ENCODE measurements around the gene RIMBP3C.
"Not testable (repeated sequence)": the region's sequence is repeated elsewhere in the genome, so short reads cannot be mapped to it uniquely, and the experiment has no call there.

Gene RIMBP3C

DNA sequence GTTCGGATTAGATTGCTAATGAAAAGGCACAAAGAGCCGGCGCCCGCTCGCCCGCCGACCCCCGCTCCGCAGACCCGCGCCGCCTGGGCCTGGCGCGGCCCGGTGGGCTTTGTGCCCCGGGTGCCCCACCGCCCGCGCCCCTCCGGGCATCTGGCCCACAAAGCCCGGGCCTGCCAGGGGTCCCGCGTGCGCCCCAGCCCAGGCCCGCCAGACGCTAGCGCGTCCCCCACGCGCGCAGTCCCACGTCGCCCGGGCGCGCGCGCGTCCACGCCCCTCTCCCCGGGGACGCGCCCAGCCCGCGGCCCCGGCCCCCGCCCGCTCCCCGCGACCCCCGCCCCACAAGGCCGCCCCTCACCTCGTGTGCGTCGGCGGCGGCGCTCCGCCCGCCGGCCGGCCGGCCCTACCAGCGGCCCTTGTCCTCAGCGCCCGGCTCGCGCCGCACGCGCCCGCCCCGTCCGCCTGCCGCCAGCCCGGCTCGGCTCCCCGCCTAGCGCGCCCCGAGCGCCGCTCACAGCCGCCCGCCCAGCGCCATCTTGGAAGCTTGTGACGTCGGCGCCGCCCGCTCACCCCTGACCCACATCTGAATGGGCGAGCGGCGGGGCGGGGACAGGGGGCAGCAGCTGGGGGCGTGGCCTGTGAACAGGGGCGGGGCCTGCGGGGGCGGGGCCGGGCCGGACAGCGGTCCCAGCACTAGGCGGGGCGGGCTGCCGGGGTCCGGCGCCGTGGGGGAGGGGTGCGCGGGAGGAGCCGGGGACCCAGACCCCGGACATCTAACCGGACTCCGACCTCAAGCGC is 34.1 kb downstream of the RIMBP3C start:
- DNase-seq (ENCODE audit: low read depth, low spot score); H3K36me3 ChIP-seq (ENCODE audit: control insufficient read depth, insufficient read depth, low read length); H3K9me3 ChIP-seq (ENCODE audit: control insufficient read depth, insufficient read depth, low read length); H3K27me3 ChIP-seq (ENCODE audit: control insufficient read depth, insufficient read depth, low read length); H3K27ac ChIP-seq (ENCODE audit: low read length); H3K4me1 ChIP-seq (ENCODE audit: control insufficient read depth, insufficient read depth, low read length); H3K4me3 ChIP-seq (ENCODE audit: low read length): not testable (repeated sequence)
- no CpG with 5 or more reads among the region's 115 CpGs for WGBS (ENCODE audit: insufficient coverage, insufficient read length)

DNA sequence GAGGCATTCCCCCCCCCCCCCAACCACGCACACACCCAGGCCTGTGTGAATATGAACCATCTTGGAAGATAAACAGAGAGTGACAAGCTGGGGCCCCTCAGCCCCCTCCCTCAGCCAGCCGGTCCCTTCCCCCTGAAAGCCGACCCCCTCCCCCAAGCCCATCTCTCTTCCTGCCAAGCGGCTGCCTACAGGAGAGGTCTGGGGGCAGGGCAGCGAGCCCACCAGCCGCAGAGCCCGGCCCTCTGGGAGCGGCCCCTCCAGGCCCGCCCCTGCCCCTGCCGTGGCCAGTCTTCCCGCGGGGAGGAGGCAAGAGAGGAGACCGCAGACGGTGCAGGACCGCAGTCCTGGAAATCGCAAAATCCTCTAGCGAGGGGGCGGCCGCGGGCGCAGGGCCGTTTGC is 34.7 kb downstream of the RIMBP3C start:
- no CpG with 5 or more reads among the region's 22 CpGs for WGBS (ENCODE audit: insufficient coverage, insufficient read length)
- H3K27me3 ChIP-seq (ENCODE audit: control insufficient read depth, insufficient read depth, low read length); H3K4me3 ChIP-seq (ENCODE audit: low read length); H3K4me1 ChIP-seq (ENCODE audit: control insufficient read depth, insufficient read depth, low read length); DNase-seq (ENCODE audit: low read depth, low spot score); H3K36me3 ChIP-seq (ENCODE audit: control insufficient read depth, insufficient read depth, low read length); H3K27ac ChIP-seq (ENCODE audit: low read length); H3K9me3 ChIP-seq (ENCODE audit: control insufficient read depth, insufficient read depth, low read length): not testable (repeated sequence)

DNA sequence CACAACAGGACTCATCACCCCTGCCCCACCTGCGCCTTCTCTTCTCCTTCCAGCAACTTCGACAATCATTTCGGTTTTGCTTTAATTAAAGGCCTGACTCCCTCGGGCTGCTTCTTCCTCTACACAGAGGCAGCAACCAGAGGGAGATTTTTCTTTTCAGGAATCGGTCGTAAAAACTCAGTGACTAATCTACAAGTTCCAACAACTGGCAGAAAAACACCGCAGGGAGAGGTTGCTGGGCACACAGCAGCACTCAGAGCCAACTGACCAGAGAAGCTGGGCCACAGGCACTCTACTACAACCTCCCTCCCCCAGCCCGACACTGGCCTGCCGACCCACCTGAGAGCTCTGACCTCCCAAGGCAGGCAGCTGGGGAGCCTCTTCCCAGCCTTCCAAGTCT is 36.0 kb downstream of the RIMBP3C start:
- H3K4me1 ChIP-seq (ENCODE audit: control insufficient read depth, insufficient read depth, low read length); H3K9me3 ChIP-seq (ENCODE audit: control insufficient read depth, insufficient read depth, low read length); H3K27ac ChIP-seq (ENCODE audit: low read length); H3K4me3 ChIP-seq (ENCODE audit: low read length); DNase-seq (ENCODE audit: low read depth, low spot score); H3K36me3 ChIP-seq (ENCODE audit: control insufficient read depth, insufficient read depth, low read length); H3K27me3 ChIP-seq (ENCODE audit: control insufficient read depth, insufficient read depth, low read length): not testable (repeated sequence)
- no CpG with 5 or more reads among the region's 9 CpGs for WGBS (ENCODE audit: insufficient coverage, insufficient read length)

DNA sequence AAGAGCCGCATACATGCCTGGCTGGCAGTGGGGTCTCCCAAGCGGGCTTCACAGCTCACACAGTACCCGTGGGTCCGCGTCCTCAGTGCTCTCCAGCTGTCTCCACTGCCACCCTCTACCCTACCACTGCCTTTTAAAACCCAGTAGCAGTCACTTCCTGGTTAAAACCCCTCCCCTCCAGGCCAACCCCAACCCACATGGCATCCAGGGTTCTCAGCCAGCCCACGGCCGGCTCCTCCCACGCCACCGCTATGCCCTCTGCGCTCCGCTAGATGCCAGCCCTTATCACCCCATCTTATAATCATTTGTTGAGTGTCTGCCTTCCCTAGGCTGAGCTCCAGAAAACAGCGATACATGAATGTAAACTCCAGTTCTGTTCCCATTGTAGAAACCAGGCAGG is 37.1 kb downstream of the RIMBP3C start:
- not testable (repeated sequence) for H3K4me1 ChIP-seq (ENCODE audit: control insufficient read depth, insufficient read depth, low read length); H3K4me3 ChIP-seq (ENCODE audit: low read length); H3K36me3 ChIP-seq (ENCODE audit: control insufficient read depth, insufficient read depth, low read length); H3K27me3 ChIP-seq (ENCODE audit: control insufficient read depth, insufficient read depth, low read length); H3K27ac ChIP-seq (ENCODE audit: low read length); H3K9me3 ChIP-seq (ENCODE audit: control insufficient read depth, insufficient read depth, low read length); DNase-seq (ENCODE audit: low read depth, low spot score)
- no CpG with 5 or more reads among the region's 12 CpGs for WGBS (ENCODE audit: insufficient coverage, insufficient read length)

DNA sequence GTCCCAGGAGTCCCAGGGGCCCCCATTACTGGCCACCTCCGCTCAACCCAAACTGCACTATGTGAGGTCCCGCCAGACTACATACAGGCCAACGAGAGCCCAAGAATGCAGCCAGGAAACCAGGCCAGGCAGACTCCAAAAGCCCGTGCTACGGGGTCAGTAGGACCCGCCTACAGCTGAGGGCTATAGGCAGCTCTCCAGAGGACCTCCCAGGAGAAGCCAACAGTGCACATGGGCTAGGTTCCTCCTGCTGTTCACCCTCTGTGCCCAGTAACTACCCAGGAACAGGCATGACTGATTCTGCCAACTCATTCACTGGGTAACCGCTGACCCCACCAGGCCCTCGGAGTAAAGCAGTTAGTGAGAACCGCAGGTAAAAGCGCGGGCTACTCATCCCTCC is 39.2 kb downstream of the RIMBP3C start:
- H3K9me3 ChIP-seq (ENCODE audit: control insufficient read depth, insufficient read depth, low read length): not testable (repeated sequence)

DNA sequence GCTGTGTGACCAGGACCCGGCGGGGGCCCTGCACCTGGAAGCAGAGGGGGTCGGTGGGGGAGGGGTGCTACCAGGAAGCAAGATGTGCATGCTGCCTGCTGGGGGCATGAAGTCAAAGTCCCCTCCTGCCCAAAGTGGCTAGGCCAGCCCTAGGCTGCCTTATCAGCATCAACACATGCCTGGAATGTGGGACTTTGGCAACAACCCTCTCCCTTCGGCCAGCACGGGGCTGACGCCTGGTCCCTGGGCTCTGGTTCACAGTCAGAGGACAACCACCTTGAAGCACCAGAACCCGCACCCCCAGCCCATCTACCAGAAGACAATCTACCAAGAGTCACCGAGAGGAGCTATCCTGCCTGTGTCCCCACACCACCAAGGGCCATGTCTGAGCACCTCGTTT is 40.9 kb downstream of the RIMBP3C start:
- H3K9me3 ChIP-seq (ENCODE audit: control insufficient read depth, insufficient read depth, low read length): not testable (repeated sequence)
- WGBS (ENCODE audit: insufficient coverage, insufficient read length): no CpG with 5 or more reads among the region's 9 CpGs

More for the DNA sequence above, 39.2 kb downstream of the RIMBP3C start:
- not testable (repeated sequence) for H3K4me3 ChIP-seq (ENCODE audit: low read length); H3K36me3 ChIP-seq (ENCODE audit: control insufficient read depth, insufficient read depth, low read length); H3K4me1 ChIP-seq (ENCODE audit: control insufficient read depth, insufficient read depth, low read length); DNase-seq (ENCODE audit: low read depth, low spot score); H3K27ac ChIP-seq (ENCODE audit: low read length); H3K27me3 ChIP-seq (ENCODE audit: control insufficient read depth, insufficient read depth, low read length)
- no CpG with 5 or more reads among the region's 11 CpGs for WGBS (ENCODE audit: insufficient coverage, insufficient read length)

DNA sequence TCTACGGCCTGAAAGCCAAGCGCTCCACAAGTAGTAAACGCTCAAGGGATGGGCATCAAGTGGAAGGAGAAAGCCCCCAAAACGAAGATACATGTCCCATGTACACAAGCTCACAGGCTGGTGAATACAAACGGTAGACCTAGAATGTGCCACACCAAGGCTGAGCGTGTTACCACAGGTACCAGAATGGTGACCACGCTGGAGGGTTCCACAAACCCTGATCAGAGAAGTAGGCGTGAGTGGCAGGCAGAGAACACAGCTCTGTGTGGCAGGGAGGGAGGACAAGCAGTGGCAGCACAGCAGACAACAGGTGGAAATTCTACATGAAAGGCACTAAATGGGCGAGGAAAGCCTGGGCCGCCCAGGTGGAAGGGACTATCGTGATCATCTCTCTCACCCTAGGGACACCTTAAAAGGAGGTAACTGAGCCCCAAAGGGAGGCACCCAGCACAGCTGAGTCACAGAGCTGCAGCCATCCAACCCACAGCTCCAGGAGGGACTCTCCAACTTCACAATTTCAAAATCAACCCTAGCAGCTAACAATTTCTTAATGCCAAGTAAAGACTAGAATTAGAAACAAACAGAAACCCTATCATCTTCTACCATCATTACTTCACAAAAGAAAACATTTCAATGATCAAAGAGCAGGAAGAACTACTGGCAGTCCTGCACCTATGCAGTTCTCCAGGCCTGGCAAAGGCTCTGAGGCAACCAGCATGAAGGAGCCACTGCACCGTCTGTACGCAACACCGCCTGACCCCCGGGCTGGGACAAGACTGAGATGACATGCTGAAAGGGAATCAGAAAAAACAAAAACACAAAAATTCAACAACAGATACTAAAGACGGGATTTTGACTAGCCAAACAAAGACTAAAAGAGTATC is 51.4 kb downstream of the RIMBP3C start:
- not testable (repeated sequence) for H3K36me3 ChIP-seq (ENCODE audit: control insufficient read depth, insufficient read depth, low read length); DNase-seq (ENCODE audit: low read depth, low spot score); H3K27ac ChIP-seq (ENCODE audit: low read length); H3K4me3 ChIP-seq (ENCODE audit: low read length); H3K9me3 ChIP-seq (ENCODE audit: control insufficient read depth, insufficient read depth, low read length); H3K27me3 ChIP-seq (ENCODE audit: control insufficient read depth, insufficient read depth, low read length); H3K4me1 ChIP-seq (ENCODE audit: control insufficient read depth, insufficient read depth, low read length)
- WGBS (ENCODE audit: insufficient coverage, insufficient read length): no CpG with 5 or more reads among the region's 16 CpGs

More for the DNA sequence above, 40.9 kb downstream of the RIMBP3C start:
- not testable (repeated sequence) for DNase-seq (ENCODE audit: low read depth, low spot score); H3K36me3 ChIP-seq (ENCODE audit: control insufficient read depth, insufficient read depth, low read length); H3K4me3 ChIP-seq (ENCODE audit: low read length); H3K4me1 ChIP-seq (ENCODE audit: control insufficient read depth, insufficient read depth, low read length); H3K27me3 ChIP-seq (ENCODE audit: control insufficient read depth, insufficient read depth, low read length); H3K27ac ChIP-seq (ENCODE audit: low read length)

DNA sequence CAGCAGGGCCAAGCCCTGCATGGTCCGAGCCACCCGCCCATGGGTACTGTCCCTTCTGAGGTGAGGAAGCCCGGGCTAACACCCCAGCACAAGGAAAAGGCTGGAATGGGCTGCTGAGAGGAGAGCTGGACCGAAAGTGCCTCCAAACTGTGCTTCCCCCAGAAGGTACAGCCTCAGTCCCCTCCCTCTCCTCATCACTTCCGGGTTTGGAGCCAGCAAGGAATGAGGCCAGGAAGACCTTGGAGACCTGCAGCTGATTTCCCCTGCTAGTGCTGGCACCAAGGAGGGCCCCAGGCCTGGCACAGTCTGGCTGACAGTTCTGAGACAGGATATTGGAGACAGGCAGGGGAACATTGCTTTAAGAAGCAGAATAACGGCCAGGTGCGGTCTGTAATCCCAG is 52.8 kb downstream of the RIMBP3C start:
- WGBS (ENCODE audit: insufficient coverage, insufficient read length): no CpG with 5 or more reads among the region's 7 CpGs
- not testable (repeated sequence) for H3K4me1 ChIP-seq (ENCODE audit: control insufficient read depth, insufficient read depth, low read length); H3K27me3 ChIP-seq (ENCODE audit: control insufficient read depth, insufficient read depth, low read length); H3K36me3 ChIP-seq (ENCODE audit: control insufficient read depth, insufficient read depth, low read length); H3K9me3 ChIP-seq (ENCODE audit: control insufficient read depth, insufficient read depth, low read length); H3K4me3 ChIP-seq (ENCODE audit: low read length); H3K27ac ChIP-seq (ENCODE audit: low read length); DNase-seq (ENCODE audit: low read depth, low spot score)

DNA sequence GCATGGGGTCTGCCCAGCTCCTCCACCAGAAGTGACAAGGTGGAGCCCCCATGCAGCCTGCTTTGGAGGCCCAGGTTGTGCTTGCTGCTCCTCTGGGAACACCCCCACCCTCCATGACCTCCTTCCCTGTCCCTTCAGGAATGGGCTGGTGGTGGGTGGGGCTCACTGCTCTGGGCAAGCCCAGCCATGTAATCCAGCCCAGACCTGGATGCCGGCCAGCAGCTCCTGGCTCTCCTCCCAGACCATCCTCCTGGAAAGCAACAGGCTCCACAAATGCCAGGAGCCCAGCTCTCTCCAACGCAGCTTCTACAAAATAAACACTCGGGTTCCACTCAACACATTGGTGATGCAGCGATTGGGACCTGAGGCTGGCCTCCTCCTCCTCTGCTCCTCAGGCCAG is 53.3 kb downstream of the RIMBP3C start:
- not testable (repeated sequence) for H3K9me3 ChIP-seq (ENCODE audit: control insufficient read depth, insufficient read depth, low read length); H3K36me3 ChIP-seq (ENCODE audit: control insufficient read depth, insufficient read depth, low read length); DNase-seq (ENCODE audit: low read depth, low spot score); H3K4me1 ChIP-seq (ENCODE audit: control insufficient read depth, insufficient read depth, low read length); H3K4me3 ChIP-seq (ENCODE audit: low read length); H3K27me3 ChIP-seq (ENCODE audit: control insufficient read depth, insufficient read depth, low read length); H3K27ac ChIP-seq (ENCODE audit: low read length)
- no CpG with 5 or more reads among the region's 4 CpGs for WGBS (ENCODE audit: insufficient coverage, insufficient read length)
